Measurements from ENCODE around the gene GPR107. TPM values are rescaled to one million over a fixed set of nuclear protein-coding genes. Genes with fewer than 3 reads are reported as not detected.

Gene GPR107
- total RNA-seq, 1 experiment from 2014 or later, result 33.2 TPM

GRCh38 chr9:130026583-130027340 lies 26.9 kb upstream of the GPR107 start (continued):
- no peak for TF ChIP-seq ZNF232 (CRISPR knock-in tag; IDR thresholded peaks at IDR 0.05)
- TF ChIP-seq USF2 (CRISPR knock-in tag; IDR thresholded peaks at IDR 0.05), result no peak

GRCh38 chr9:130027533-130028365 lies 26.0 kb upstream of the GPR107 start:
- H3K27ac Mint-ChIP-seq, result no peak overlapping the region
- no peak overlapping the region for H3K4me3 Mint-ChIP-seq
- H3K4me1 Mint-ChIP-seq, result no peaks in the 10 kb centered on the region
- ChIA-PET POLR2A (no interaction called here), CTCF (interaction anchor here (0.7 to 1.0 kb wide), 2 partner anchors 10 to 12 kb away, joined by 3 read pairs; no protein-coding TSS in a partner anchor)
- no peak for DNase-seq (ENCODE audit: low spot score)
- no peak for TF ChIP-seq E2F5 (CRISPR knock-in tag; IDR thresholded peaks at IDR 0.05)
- TF ChIP-seq OVOL2 (CRISPR knock-in tag; IDR thresholded peaks at IDR 0.05; ENCODE audit: borderline replicate concordance), result no peak
- no peak for TF ChIP-seq MYBL2 (CRISPR knock-in tag; IDR thresholded peaks at IDR 0.05)
- TF ChIP-seq ATF6 (CRISPR knock-in tag; IDR thresholded peaks at IDR 0.05), result no peak
- no peak for TF ChIP-seq CBFB (CRISPR knock-in tag; IDR thresholded peaks at IDR 0.05; ENCODE audit: low read depth)
- no peak for TF ChIP-seq FOXP4 (CRISPR knock-in tag; IDR thresholded peaks at IDR 0.05)
- no peak for TF ChIP-seq ZNF138 (CRISPR knock-in tag; conservative IDR thresholded peaks at IDR 0.05)
- TF ChIP-seq GTF2I (CRISPR knock-in tag; conservative IDR thresholded peaks at IDR 0.05), result no peak
- no peak for TF ChIP-seq ETV6 (CRISPR knock-in tag; IDR thresholded peaks at IDR 0.05)
- no peak for TF ChIP-seq MXD4 (CRISPR knock-in tag; IDR thresholded peaks at IDR 0.05; ENCODE audit: borderline replicate concordance)
- no peak for TF ChIP-seq E2F1 (CRISPR knock-in tag; IDR thresholded peaks at IDR 0.05)
- no peaks in the 10 kb centered on the region for H3K36me3 Mint-ChIP-seq
- H3K9me3 Mint-ChIP-seq, result no peaks in the 10 kb centered on the region
- no peaks in the 10 kb centered on the region for H3K27me3 Mint-ChIP-seq (ENCODE audit: low read depth)
- ATAC-seq, result no peak

Data from WTC11 (cell line).